ENCODE measurements around the gene FER1L5. TPM values are rescaled to one million over a fixed set of nuclear protein-coding genes. Genes with fewer than 3 reads are reported as not detected.

The FER1L5 gene
- polyA plus RNA-seq, 1 of the 3 experiments (the other 2 are of a cell fraction): 0.02 TPM

DNA sequence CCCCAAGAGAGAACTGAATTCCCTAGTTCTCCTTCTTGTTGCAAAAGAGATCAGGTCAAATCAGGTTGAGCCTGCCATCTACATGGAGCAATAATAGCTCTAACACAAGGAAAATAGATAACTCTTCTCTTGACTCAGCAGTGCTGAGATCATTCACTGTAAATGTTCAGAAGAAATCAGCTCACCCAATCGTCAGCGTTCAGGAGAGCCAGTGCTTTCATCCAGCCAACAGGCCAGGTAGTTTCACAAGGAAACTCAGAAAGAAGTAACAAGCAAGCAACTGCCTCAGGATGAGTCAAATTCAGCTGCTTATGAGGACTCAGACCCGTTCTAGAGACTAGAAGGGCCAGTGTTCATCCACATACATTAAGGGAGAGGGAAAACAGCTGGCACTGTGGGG lies 91.4 kb downstream of the FER1L5 start:
- TF ChIP-seq TEAD4 (IDR thresholded peaks at IDR 0.05; ENCODE audit: borderline replicate concordance, insufficient read depth) (no peak), RAD21 (IDR thresholded peaks at IDR 0.05; ENCODE audit: low read length) (no peak), MEF2A (IDR thresholded peaks at IDR 0.05; ENCODE audit: borderline replicate concordance, low read depth) (no peak), SMC3 (IDR thresholded peaks at IDR 0.05; ENCODE audit: low read depth, low read length) (no peak), MXI1 (IDR thresholded peaks at IDR 0.05; ENCODE audit: low read depth, low read length) (no peak), FOSL2 (IDR thresholded peaks at IDR 0.05; ENCODE audit: borderline replicate concordance, low read depth) (no peak), RFX5 (IDR thresholded peaks at IDR 0.05; ENCODE audit: low read length) (no peak), POLR2AphosphoS5 (IDR thresholded peaks at IDR 0.05; ENCODE audit: low read depth, low read length) (no peak), FOXM1 (IDR thresholded peaks at IDR 0.05; ENCODE audit: low read depth) (no peak), IRF3 (IDR thresholded peaks at IDR 0.05; ENCODE audit: low read depth, low read length) (no peak), RCOR1 (IDR thresholded peaks at IDR 0.05; ENCODE audit: low read length) (no peak)
- no peak overlapping the region for H3K9ac ChIP-seq
- no peak for DNase-seq
- H3K27me3 ChIP-seq (ENCODE audit: insufficient read depth): no peaks in the 10 kb centered on the region
- no peak overlapping the region for H3K4me2 ChIP-seq
- no peaks in the 10 kb centered on the region for H4K20me1 ChIP-seq (ENCODE audit: insufficient read depth)
- H3K4me3 ChIP-seq (ENCODE audit: low read depth in 2 of 2, low read length in 1 of 2): no peak overlapping the region
- H3K27ac ChIP-seq (ENCODE audit: low read depth in 2 of 2, low read length in 1 of 2): no peak overlapping the region
- WGBS (ENCODE audit: low lambda C conversion rate): 92% methylated on average over 3 of the region's 3 CpGs
- H3K79me2 ChIP-seq (ENCODE audit: insufficient read depth): peaks cover 24% of the 10 kb centered on the region
- H3K9me3 ChIP-seq: no peaks in the 10 kb centered on the region
- ChIA-PET POLR2A (interaction anchor here (0.6 to 0.7 kb wide), 2 partner anchors 100 to 107 kb away, joined by 3 to 5 read pairs; no protein-coding TSS in a partner anchor), CTCF (interaction anchor here (0.6 kb wide), 1 partner anchor 29 kb away, joined by 3 read pairs; no protein-coding TSS in a partner anchor)
- no peak overlapping the region for H2AFZ ChIP-seq (ENCODE audit: low read depth)
- H3F3A ChIP-seq (replicated peaks; ENCODE audit: insufficient read depth): no peaks in the 10 kb centered on the region
- no peaks in the 10 kb centered on the region for H3K9me2 ChIP-seq
- H3K36me3 ChIP-seq (replicated peaks in 1 of 2; ENCODE audit: control insufficient read depth in 1 of 2, insufficient read depth in 2 of 2, low read length in 1 of 2): peaks cover 19 to 33% of the 10 kb centered on the region in 2 experiments
- H3K4me1 ChIP-seq (ENCODE audit: control insufficient read depth in 1 of 2, insufficient read depth in 2 of 2, low read depth in 1 of 2, low read length in 1 of 2): peaks cover 3% of the 10 kb centered on the region in 2 experiments; a peak in 3 of 4 replicates

DNA sequence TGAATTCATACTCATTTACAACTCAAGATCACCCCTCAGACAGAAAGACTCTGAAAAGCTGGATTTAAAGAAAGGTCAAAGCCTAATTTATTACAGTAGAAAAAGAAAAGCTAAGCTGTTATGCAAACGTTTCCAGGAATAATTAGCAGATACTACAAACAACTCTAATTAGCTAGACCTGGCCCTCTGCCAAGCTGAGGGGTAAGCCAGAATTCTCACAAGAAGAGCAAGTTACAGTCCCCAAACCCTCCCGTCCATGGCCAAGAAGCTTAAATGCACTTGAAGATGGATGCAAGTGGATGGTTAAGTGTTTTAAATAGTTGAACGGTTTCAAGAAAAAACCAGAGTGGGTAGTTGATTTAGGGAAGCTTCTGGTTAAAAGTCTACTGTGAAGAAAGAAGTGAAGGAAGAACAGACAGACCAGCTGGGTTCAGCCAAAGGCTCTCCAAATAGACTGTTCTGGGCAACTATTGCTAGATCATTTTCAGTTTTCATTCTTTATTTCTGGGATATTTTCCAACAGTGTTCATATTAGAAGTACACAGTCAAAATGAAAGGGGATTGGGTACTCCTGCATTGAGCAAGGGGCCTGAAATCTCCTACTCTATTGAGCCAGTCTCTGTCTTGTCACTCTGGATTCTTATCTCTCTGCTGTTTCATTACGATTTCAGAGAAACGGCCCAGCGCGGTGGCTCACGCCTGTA lies 92.5 kb downstream of the FER1L5 start:
- H3K4me1 ChIP-seq (ENCODE audit: control insufficient read depth in 1 of 2, insufficient read depth in 2 of 2, low read depth in 1 of 2, low read length in 1 of 2): peaks cover 6 to 8% of the 10 kb centered on the region in 2 experiments; a peak in 3 of 4 replicates
- H3K79me2 ChIP-seq (ENCODE audit: insufficient read depth): peaks cover 32% of the 10 kb centered on the region
- WGBS (ENCODE audit: low lambda C conversion rate): 88% methylated on average over 8 of the region's 8 CpGs
- no peak overlapping the region for H3K9ac ChIP-seq
- CTCF ChIA-PET: no interaction called here
- H3K27ac ChIP-seq (ENCODE audit: low read depth in 2 of 2, low read length in 1 of 2): no peak overlapping the region
- no peak overlapping the region for H2AFZ ChIP-seq (ENCODE audit: low read depth)
- no peak overlapping the region for H3K4me2 ChIP-seq
- DNase-seq: no peak
- H3F3A ChIP-seq (replicated peaks; ENCODE audit: insufficient read depth): no peaks in the 10 kb centered on the region
- H3K4me3 ChIP-seq (ENCODE audit: low read depth in 2 of 2, low read length in 1 of 2): no peak overlapping the region
- TF ChIP-seq NRF1 (IDR thresholded peaks at IDR 0.05; ENCODE audit: low read depth, low read length): no peak
- no peak for TF ChIP-seq SMC3 (IDR thresholded peaks at IDR 0.05; ENCODE audit: low read depth, low read length)
- TF ChIP-seq EZH2phosphoT487 (IDR thresholded peaks at IDR 0.05; ENCODE audit: borderline replicate concordance, low read depth): no peak
- no peak for TF ChIP-seq TAF1 (IDR thresholded peaks at IDR 0.05; ENCODE audit: borderline replicate concordance, low read depth, low read length)
- no peak for TF ChIP-seq RAD21 (IDR thresholded peaks at IDR 0.05; ENCODE audit: low read length)
- TF ChIP-seq, protein P1, sequence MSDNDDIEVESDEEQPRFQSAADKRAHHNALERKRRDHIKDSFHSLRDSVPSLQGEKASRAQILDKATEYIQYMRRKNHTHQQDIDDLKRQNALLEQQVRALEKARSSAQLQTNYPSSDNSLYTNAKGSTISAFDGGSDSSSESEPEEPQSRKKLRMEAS (IDR thresholded peaks at IDR 0.05; ENCODE audit: low read depth): no peak
- no peak for TF ChIP-seq GATA2 (CRISPR knock-in tag; IDR thresholded peaks at IDR 0.05)
- TF ChIP-seq RCOR1 (IDR thresholded peaks at IDR 0.05; ENCODE audit: low read length): no peak
- no peak for TF ChIP-seq MEF2A (IDR thresholded peaks at IDR 0.05; ENCODE audit: borderline replicate concordance, low read depth)
- TF ChIP-seq JUND (IDR thresholded peaks at IDR 0.05): no peak
- no peak for TF ChIP-seq POLR2AphosphoS5 (IDR thresholded peaks at IDR 0.05; ENCODE audit: low read depth, low read length)
- no peak for TF ChIP-seq USF1 (IDR thresholded peaks at IDR 0.05; ENCODE audit: borderline replicate concordance, low read depth)
- TF ChIP-seq TCF12 (IDR thresholded peaks at IDR 0.05): no peak
- TF ChIP-seq EP300 (IDR thresholded peaks at IDR 0.05; ENCODE audit: borderline replicate concordance in 1 of 2, low read depth in 1 of 2, low read length in 1 of 2): no peak
- no peak for TF ChIP-seq FOSL2 (IDR thresholded peaks at IDR 0.05; ENCODE audit: borderline replicate concordance, low read depth)
- no peak for TF ChIP-seq FOXM1 (IDR thresholded peaks at IDR 0.05; ENCODE audit: low read depth)
- TF ChIP-seq YY1 (IDR thresholded peaks at IDR 0.05; ENCODE audit: low read depth): no peak
- TF ChIP-seq FOXJ3 (CRISPR knock-in tag; IDR thresholded peaks at IDR 0.05): no peak
- TF ChIP-seq GABPA (IDR thresholded peaks at IDR 0.05; ENCODE audit: low read depth): no peak
- TF ChIP-seq, protein P2, sequence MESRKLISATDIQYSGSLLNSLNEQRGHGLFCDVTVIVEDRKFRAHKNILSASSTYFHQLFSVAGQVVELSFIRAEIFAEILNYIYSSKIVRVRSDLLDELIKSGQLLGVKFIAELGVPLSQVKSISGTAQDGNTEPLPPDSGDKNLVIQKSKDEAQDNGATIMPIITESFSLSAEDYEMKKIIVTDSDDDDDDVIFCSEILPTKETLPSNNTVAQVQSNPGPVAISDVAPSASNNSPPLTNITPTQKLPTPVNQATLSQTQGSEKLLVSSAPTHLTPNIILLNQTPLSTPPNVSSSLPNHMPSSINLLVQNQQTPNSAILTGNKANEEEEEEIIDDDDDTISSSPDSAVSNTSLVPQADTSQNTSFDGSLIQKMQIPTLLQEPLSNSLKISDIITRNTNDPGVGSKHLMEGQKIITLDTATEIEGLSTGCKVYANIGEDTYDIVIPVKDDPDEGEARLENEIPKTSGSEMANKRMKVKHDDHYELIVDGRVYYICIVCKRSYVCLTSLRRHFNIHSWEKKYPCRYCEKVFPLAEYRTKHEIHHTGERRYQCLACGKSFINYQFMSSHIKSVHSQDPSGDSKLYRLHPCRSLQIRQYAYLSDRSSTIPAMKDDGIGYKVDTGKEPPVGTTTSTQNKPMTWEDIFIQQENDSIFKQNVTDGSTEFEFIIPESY (IDR thresholded peaks at IDR 0.05; ENCODE audit: borderline replicate concordance, low read depth): no peak
- H4K20me1 ChIP-seq (ENCODE audit: insufficient read depth): no peaks in the 10 kb centered on the region
- H3K9me3 ChIP-seq: no peaks in the 10 kb centered on the region
- POLR2A ChIA-PET: no interaction called here
- peaks cover 19 to 33% of the 10 kb centered on the region in 2 experiments for H3K36me3 ChIP-seq (replicated peaks in 1 of 2; ENCODE audit: control insufficient read depth in 1 of 2, insufficient read depth in 2 of 2, low read length in 1 of 2)
- H3K9me2 ChIP-seq: no peaks in the 10 kb centered on the region
- H3K27me3 ChIP-seq (ENCODE audit: insufficient read depth): no peaks in the 10 kb centered on the region
